Measurements from ENCODE around the gene SH2D3C.

SH2D3C gene

GRCh38 chr9:127733614-127734013 is 44.9 kb downstream of the SH2D3C start:
- no peak overlapping the region for H3K4me3 ChIP-seq (replicated peaks; ENCODE audit: low read depth, low read length)
- no peak for DNase-seq (ENCODE audit: extremely low read depth, insufficient read length)
- H3K36me3 ChIP-seq (ENCODE audit: control insufficient read depth, insufficient read depth, low read length): peaks cover 5% of the 10 kb centered on the region
- H3K27me3 ChIP-seq (replicated peaks; ENCODE audit: control insufficient read depth, insufficient read depth, low read length): no peaks in the 10 kb centered on the region
- no peak for TF ChIP-seq CTCF (IDR thresholded peaks at IDR 0.05; ENCODE audit: insufficient read depth, low read length, poor library complexity, severe bottlenecking)

GRCh38 chr9:127732444-127732843 is 46.0 kb downstream of the SH2D3C start:
- Histone ChIP-seq H3K4me3 (replicated peaks; ENCODE audit: low read depth, low read length) (no peak overlapping the region), H3K36me3 (ENCODE audit: control insufficient read depth, insufficient read depth, low read length) (peaks cover 2% of the 10 kb centered on the region; the same call in 1 of the 2 replicates), H3K27me3 (replicated peaks; ENCODE audit: control insufficient read depth, insufficient read depth, low read length) (no peaks in the 10 kb centered on the region)
- no peak for TF ChIP-seq CTCF (IDR thresholded peaks at IDR 0.05; ENCODE audit: insufficient read depth, low read length, poor library complexity, severe bottlenecking)
- DNase-seq (ENCODE audit: extremely low read depth, insufficient read length): no peak

GRCh38 chr9:127731938-127732337 is 46.5 kb downstream of the SH2D3C start:
- DNase-seq (ENCODE audit: extremely low read depth, insufficient read length): no peak
- H3K27me3 ChIP-seq (replicated peaks; ENCODE audit: control insufficient read depth, insufficient read depth, low read length): no peaks in the 10 kb centered on the region
- TF ChIP-seq CTCF (IDR thresholded peaks at IDR 0.05; ENCODE audit: insufficient read depth, low read length, poor library complexity, severe bottlenecking): no peak
- no peak overlapping the region for H3K4me3 ChIP-seq (replicated peaks; ENCODE audit: low read depth, low read length)
- peaks cover 2% of the 10 kb centered on the region; the same call in 1 of the 2 replicates for H3K36me3 ChIP-seq (ENCODE audit: control insufficient read depth, insufficient read depth, low read length)

- H3K4me3 ChIP-seq (replicated peaks; ENCODE audit: low read depth, low read length): no peak overlapping the region
- no peak for DNase-seq (ENCODE audit: extremely low read depth, insufficient read length)
These were observed 47.6 kb downstream of the SH2D3C start for GRCh38 chr9:127730799-127731410.

GRCh38 chr9:127730262-127730661 is 48.2 kb downstream of the SH2D3C start:
- H3K27me3 ChIP-seq (replicated peaks; ENCODE audit: control insufficient read depth, insufficient read depth, low read length): no peaks in the 10 kb centered on the region
- no peak overlapping the region for H3K4me3 ChIP-seq (replicated peaks; ENCODE audit: low read depth, low read length)
- H3K36me3 ChIP-seq (ENCODE audit: control insufficient read depth, insufficient read depth, low read length): peaks cover 2% of the 10 kb centered on the region; the same call in 1 of the 2 replicates
- no peak for TF ChIP-seq CTCF (IDR thresholded peaks at IDR 0.05; ENCODE audit: insufficient read depth, low read length, poor library complexity, severe bottlenecking)
- DNase-seq (ENCODE audit: extremely low read depth, insufficient read length): no peak

More at GRCh38 chr9:127730799-127731410, 47.6 kb downstream of the SH2D3C start:
- no peaks in the 10 kb centered on the region for H3K27me3 ChIP-seq (replicated peaks; ENCODE audit: control insufficient read depth, insufficient read depth, low read length)
- H3K36me3 ChIP-seq (ENCODE audit: control insufficient read depth, insufficient read depth, low read length): peaks cover 2% of the 10 kb centered on the region; the same call in 1 of the 2 replicates
- TF ChIP-seq CTCF (IDR thresholded peaks at IDR 0.05; ENCODE audit: insufficient read depth, low read length, poor library complexity, severe bottlenecking): no peak
